CD4-positive, alpha-beta T cell treated with Interferon gamma for 1 hour (primary cell): Measurements from ENCODE around the gene TUBA3C.

Experiments
- DNase-seq: peaks from one replicate; pipeline ENCODE4 v3.0.0-alpha.2; 2020

TUBA3C gene

DNA sequence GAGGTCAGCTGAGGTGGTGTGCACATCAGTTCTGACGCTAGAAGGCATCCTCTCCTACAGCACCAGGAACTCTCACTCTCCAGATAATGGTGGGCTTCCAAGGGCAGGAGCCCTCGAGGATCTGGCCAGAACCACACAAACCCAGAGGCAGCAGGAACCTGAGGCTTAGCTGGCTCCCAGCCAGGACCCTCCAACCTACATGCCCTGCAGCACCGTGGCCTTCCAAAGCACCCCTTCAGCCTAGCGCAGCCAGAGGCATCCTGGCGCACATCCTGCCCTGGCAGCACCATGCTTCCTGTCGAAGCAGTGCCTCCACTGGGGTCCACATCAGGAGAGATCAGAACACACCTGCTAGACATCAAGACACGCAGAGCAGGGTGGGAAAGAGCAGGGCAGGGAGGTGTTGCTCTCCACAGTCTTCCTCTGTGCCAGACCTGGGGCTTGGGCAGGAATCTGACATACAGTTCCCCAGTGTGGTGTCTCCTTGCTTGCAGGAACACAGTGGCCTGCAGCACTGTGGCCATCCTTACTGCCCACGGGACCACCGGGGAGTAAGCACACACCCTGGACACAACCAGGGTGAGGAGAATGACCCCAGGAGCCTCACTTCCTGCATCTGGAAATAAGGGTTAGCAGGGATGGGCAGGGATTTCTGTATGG, 21.7 kb downstream of the TUBA3C start:
- no peak for DNase-seq

DNA sequence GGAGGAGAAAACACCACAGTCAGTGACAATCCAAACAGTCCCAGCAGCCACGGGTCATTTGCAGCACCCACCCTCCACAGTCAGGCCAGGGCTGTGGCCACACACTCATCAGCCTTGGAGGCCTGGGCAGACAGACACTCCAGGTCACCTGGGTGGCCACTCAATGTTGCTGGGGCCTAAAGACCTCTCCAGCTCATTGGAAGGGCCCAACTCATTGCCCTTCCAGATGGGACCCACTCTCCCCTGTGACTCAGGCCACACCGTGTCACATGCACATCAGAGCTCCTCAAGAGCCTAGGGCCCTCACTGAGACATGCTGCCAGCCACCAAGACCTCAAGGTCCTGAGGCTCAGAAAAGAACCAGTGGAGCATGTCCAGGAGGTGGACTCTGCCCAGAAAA, 22.4 kb downstream of the TUBA3C start:
- no peak for DNase-seq

DNA sequence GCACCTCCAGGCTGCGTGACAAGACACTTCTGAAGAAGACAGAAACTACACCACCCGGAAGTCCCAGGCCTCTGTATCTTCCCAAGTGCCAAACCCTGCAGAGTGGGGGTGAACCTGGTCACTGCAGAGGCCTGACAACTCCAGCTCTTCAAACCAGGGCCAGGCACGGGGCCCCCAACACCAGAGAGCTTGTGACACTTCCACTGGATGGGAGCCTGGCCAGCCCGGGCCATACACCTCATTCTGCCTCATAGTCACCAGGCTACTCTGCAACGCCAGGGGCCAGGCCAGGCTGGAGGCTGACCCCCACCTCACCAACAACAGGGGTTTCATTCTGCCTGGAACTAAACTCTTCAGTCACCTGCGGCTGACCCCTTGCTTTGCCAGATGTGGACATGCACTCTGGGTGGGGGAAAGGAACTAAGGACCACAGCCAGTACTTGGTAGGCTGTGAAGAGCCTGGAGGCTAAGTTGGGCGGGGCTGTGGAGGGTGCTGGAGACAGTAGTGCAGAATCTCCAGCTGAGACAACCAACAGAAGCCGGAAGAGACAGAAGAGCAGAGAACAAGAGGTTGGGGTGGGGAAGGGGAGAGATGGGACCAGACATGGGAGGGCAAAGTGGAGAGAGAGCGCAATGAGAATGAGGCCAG, 23.0 kb downstream of the TUBA3C start:
- no peak for DNase-seq

DNA sequence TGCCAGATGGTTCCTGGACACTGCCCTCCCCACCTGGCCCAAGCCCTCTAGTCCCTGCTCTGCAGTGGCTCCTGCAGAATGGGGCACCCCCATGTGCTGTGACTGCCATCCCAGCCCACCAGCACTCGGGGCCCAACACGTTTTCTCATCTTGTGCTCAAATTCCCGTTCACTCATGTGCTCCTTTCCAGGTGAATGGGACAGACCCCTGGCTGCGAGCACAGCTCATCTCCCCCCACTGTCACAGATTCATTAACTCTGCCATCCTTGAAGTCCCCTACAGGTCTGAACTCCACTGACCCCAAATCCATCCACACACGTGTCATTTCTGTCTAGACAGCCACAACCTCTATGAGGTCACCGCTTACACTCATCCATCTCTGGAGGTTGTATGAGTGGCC, 23.6 kb downstream of the TUBA3C start:
- DNase-seq, result no peak

DNA sequence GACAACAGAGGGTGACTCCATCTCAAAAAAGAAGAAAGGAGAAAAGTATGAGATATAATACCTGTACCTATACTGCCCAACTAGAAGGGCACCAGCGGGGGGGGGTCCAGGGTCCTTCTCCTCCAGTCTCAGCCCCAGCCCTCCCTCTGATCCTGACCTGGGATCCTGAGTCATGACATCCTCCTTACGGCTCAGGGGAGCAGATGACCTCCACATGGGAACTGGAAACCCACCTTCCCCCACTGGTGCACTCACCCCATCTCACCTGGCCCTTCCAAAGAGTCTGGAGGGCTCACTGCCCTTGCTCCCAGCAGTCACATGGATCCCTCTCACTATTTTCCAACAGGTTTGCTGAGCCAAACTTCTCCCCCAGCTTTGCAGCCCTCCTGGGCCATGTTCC, 24.2 kb downstream of the TUBA3C start:
- DNase-seq, result no peak

DNA sequence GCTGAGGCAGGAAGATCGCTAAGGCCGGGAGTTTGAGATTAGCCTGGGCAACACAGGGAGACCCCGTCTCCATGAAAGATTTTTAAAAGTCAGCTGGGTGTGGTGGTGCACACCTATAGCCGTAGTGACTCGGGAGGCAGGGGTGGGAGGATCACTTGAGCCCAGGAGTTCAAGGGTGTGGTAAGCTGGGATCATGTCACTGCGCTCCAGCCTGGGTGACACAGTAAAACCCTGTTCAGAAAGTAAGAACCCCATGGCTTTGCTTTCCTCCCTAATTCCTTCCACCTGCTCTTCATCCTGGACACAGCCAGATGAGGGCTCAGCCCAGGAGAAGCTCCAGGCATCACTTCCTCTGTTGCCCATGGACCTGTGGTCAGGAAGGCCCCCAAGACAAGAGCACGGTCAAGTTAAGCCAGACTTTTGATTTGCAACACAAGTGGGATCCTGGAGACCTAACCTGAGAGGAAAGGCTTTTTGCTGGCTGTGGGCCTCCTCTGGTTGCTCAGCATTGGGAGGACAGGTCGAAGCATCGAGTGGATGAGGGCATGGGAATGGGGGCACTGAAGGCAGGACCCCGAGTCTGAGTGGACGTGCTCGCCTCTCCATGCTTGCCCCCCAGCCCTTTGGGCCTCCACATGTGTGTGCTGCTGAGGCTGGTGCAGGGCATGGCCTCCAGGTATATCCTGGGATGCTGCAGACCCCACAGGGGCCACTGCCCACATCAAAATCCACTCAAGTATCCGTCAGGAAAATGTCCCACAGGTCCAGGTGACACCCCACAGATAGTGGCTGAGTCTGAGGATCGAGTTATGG, 25.4 kb downstream of the TUBA3C start:
- no peak for DNase-seq

DNA sequence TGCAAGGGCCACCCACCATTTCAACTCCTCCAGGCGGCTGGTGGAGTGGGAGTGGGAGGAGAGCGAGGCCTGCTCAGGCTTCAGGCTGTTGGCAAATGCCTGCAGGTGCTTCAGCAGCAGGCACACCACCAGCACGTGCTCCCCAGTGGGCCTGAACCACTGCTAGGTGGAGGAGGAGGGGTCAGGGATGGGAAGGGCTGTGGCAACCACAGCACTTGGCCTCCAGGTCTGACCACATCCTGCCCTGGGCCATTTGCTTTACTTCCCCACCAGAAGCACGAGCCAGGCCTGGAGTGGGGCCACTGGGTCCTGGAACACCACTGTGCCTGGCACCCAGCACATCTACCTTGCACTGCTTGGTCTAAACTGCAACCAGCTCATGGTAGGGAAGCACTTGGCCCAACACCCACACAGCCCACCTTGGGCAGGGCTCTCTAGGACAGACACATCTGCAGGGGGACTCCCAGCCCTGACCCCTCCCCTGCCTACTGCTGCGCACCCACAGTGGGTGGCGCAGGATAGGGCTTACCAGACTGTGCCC, 26.2 kb downstream of the TUBA3C start:
- no peak for DNase-seq

DNA sequence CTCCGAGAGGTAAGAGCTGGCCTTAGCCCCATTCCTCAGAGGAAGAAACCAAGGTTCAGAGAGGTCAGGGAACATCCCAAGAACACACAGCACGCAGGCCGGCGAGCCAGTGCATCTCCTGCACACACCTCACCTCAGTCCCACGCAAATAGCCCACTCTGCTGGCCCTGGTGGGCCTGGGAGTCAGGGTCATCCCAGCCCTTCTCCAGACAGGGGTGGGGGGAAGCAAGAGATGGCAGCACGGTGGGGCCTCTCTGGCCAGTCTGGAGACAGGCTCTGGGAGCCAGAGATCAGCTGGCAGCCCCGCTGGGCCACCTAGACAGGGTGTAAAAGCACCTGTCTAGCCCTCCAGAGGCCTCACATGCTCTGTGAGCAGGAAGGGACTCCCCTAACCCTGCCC, 26.8 kb downstream of the TUBA3C start:
- DNase-seq, result no peak

DNA sequence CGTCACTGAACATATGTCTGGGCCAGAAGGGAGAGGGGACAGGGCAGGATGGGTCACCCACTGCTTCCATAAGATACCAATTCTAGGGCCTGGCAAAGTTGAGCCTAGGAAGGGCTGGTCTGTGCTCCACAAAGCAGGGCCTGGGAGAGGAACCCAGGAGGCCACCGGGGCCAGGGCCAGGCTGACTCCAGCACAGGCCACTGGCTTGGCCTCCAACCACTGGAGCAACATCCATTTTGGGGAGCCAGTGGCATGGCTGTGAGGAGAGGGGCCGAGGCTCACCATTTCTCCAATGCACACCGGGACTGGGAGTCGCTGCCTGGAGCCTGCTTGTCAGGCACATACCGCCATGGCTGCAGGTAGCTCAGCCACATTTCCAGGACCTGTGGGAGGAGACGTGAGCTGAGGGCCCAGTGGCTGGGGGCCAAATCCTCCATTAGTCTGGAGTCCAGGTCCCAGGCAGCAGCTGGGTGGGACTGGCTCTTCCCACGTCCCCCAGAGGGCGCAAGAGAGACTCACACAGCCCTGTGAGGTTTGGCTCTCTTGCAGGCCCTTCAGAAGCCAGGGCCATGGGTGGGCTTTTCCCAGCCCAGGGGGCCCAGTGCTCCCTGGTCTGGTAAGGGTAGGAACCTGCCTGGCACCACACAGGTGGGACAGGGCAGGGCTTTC, 27.7 kb downstream of the TUBA3C start:
- DNase-seq, result no peak

DNA sequence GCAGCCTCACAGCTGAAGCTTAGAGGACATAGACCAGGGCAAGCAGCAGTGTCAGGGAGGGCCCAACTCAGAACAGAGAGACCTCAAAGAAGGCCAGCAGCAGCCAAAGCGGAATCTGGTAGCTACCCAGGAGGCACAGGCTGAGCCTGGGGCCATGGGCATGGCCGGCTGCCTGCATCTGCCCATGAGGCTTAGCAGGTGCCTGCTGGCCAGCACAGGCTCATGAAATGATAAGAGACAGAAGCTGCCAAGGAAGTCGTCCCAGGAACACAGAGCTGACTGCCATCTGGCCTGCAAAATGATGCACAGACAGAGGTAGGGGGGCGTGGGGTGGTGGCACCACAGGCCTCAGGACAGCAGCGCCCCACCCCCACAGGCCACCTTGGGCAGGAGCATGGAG, 29.2 kb downstream of the TUBA3C start:
- DNase-seq, result no peak

DNA sequence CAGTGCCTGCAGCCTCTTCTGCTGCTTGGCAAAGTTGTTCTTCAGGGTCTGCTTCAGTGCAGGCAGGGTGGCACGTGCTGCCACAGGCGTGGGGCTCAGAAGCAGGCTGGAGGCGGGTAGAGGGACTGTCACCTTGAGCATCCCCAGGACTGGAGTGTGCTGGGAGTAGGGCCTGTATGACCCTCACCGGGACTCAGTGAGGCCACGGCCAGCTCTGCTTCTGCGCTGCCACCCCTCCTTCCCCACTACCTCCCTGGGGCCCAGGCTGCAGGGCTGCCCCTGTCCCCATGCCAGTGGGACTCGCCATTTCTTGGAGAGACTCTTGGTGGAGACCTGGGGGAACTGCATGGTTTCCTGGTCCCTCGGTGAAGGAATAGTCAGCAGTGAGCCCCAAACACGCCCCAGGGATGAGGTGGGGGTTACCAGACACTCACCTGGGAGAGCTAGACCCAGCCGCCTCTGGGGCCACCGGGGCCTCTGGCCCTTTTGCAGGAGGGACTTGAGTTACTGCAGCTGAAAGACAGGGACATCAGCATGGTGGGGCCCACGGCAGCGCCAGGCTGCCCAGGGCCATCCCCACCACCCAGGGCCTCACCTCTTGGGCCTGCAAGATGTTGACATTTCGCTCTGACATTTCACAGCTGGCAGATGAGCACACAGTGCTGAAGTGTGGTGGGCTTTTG, 29.9 kb downstream of the TUBA3C start:
- DNase-seq, result no peak

DNA sequence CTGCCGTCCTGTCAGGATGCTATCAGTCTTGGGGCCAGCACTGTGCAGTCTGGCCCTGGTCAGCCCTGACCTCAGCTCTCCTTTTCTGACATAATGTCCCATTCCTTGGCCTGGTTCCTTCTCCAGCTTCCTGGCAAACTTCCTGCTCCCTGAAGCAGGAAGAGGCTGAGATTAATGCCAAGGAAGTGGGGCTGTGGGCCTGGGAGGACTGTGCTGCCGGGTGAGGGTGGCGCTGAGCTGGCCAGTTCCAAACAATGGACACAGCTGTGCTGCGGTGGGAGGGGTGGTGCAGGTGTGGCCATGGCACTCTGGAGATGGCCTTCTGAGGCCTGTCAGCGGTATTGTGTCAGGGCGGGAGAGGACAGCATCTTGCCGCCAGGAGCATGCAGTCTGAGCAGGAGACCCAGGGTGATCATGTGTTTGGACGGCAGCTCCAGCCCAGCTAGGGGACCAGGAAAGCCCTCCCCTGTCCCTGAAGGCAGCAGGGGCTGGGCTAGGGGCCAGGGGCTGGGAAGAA, 30.9 kb downstream of the TUBA3C start:
- no peak for DNase-seq

DNA sequence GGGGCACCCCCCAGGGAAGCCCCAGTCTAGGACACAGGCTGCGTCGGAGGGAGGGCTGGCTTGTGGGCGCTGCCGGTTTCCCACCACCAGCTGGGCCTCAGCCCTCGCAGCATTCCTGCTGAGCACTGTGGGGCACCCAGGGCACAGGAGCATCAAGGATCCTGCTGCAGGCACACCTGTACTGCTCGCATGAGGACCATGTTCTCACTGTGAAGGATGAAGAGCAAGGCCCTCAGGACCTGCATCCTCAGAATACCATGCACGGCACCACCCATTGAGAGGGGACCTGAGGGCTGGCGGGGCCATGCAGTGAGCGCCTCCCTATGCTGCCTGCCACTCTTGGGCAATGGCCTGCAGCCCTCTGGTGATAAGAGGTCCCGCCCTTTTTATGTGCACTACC, 31.4 kb downstream of the TUBA3C start:
- no peak for DNase-seq

DNA sequence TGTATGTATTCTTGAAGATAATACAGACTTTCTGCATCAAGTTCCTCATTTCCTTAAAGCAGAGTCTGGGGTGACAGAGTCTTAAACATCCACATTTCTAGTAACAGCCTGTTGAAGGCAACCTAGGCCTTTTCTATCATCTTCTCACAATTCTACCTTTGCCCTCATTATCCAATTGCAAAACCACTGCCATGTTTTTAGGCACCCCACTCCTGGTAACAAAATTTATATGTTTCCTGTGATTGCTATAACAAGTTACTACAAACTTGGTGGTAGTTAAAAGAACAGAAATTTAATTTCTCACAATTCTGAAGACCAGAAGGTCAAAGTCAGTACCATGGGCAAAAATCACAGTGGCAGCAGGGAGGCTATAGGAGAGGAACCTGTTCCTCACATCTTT, 33.1 kb downstream of the TUBA3C start:
- no peak for DNase-seq
